Neural cell (in vitro differentiated cells): ENCODE data around the gene ETFA. TPM values are rescaled to one million over a fixed set of nuclear protein-coding genes. Genes with fewer than 3 reads are reported as not detected.

ENCODE experiments used
- polyA plus RNA-seq: library from polyadenylated mRNA; depleted of rRNA; stranded (reverse); fragments of >200 nt; gene quantifications from 2 replicates; pipeline ENCODE4 v1.2.3, GENCODE V29; 2014

Gene ETFA
- polyA plus RNA-seq, 1 donor from 2014 or later, result 145 TPM

Other genes starting within 250 kb of the ETFA start
- not detected in 2 replicates for gene ISL2, start 25.3 kb upstream of the ETFA start, polyA plus RNA-seq